AG09319 (cell line): ENCODE results near the gene TTLL8.

Experiments used
- DNase-seq: peaks from one replicate; pipeline ENCODE4 v3.0.0-alpha.2; 2010; ENCODE audit warnings: low read depth; ENCODE audit errors: extremely low read depth
- TF ChIP-seq, protein P1 (sequence below): IDR thresholded peaks from 2 replicates; pipeline ENCODE4 v1.5.1; 2011; ENCODE audit warnings: low read depth, mild to moderate bottlenecking, inconsistent platforms, low read length, moderate library complexity

The TTLL8 gene

DNA sequence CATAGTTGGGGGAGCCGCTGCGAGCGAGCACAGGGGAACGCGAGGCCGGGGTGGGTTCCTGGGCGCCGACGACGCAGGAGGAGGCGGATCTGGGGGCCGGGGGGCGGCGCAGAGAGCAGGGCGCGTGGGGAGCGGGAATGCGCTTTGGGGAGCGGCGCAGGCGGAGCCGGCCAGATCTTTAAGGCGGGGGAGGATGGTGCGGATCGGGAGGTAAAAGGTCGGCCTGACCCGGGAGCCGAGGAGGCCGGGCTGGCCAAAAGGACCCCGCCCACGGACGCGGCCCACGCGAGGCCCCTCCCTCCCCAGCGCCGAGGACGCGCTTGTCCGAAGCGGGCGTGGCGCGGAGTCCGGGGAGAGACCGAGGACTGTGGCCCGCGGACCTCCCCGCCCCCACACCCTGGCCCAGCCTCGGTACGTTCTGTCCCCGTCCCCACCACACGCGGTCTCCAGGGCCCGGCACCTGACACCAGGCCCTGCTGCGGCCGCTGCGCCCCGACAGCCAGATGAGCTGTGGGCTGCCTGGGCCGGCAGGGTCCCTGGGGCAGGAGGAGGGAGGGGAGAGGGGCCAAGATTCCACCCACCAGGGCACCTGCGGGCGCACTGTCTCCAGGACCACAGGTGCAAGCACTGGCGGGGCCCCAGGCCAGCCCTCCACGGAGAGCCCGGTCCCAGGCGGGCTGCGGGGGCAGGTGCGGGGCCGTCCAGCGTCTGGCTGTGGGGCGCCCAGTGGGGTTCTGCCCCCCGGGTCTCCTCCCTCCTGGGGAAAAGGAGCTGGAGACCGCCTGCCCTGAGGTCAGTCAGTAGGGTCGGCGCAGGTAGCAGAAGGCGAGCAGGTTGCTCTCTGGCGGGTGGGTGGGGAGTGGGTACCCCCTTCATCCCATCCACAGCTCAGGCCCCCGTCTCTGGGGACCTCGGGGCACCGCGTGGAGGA lies 86.6 kb downstream of the TTLL8 start:
- TF ChIP-seq, protein P1, sequence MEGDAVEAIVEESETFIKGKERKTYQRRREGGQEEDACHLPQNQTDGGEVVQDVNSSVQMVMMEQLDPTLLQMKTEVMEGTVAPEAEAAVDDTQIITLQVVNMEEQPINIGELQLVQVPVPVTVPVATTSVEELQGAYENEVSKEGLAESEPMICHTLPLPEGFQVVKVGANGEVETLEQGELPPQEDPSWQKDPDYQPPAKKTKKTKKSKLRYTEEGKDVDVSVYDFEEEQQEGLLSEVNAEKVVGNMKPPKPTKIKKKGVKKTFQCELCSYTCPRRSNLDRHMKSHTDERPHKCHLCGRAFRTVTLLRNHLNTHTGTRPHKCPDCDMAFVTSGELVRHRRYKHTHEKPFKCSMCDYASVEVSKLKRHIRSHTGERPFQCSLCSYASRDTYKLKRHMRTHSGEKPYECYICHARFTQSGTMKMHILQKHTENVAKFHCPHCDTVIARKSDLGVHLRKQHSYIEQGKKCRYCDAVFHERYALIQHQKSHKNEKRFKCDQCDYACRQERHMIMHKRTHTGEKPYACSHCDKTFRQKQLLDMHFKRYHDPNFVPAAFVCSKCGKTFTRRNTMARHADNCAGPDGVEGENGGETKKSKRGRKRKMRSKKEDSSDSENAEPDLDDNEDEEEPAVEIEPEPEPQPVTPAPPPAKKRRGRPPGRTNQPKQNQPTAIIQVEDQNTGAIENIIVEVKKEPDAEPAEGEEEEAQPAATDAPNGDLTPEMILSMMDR, result no peak
- DNase-seq, result no peak

DNA sequence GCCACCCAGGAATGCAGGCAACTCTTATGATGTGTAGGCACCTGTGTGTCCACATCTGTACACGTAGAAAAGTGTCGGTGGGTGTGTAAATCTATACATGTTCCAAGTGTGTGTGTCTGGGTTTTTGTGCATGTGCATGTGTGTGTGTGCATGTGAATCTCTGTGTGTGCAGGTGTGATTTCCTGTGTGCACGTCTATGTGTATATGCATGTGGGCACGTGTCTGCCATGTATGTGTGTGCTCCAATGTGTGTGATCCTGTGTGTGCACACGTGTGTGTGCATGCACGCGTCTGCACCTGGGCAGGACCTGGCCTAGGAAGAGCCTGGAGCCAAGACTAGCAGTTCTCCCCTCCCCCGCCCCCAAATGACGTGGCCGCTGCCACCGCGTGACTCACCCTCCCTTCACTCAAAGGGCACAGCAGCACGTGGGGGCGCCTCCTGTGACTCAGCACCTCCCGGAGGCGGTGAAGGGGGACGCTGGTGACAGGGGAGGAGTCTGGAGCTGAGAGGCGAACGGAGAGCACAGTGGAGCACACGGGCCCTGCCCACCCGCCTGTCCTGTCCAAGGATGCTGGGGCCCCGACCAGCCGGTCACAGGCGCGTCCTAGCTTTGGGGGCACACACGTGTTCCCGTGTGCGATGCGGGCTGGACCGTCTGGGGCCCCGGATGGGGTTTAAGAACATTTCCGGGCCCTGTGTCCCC lies 87.4 kb downstream of the TTLL8 start:
- DNase-seq, result peak; percentile 79
- TF ChIP-seq, protein P1, result no peak

- DNase-seq, result no peak
- TF ChIP-seq, protein P1, result no peak
These were observed 88.2 kb downstream of the TTLL8 start for GRCh38 chr22:49969751-49970527.

- no peak for DNase-seq
- TF ChIP-seq, protein P1, result no peak
These were observed 89.1 kb downstream of the TTLL8 start for GRCh38 chr22:49968831-49969661.
